Glomerular visceral epithelial cell (primary cell): ENCODE results near the gene CAMP.
"Not testable (repeated sequence)": the region's sequence is repeated elsewhere in the genome, so short reads cannot be mapped to it uniquely, and the experiment has no call there.

Experiments
- DNase-seq: peaks from one replicate; pipeline ENCODE4 v3.0.0-alpha.2; 2016; ENCODE audit errors: extremely low spot score

Gene CAMP, protein sequence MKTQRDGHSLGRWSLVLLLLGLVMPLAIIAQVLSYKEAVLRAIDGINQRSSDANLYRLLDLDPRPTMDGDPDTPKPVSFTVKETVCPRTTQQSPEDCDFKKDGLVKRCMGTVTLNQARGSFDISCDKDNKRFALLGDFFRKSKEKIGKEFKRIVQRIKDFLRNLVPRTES

DNA sequence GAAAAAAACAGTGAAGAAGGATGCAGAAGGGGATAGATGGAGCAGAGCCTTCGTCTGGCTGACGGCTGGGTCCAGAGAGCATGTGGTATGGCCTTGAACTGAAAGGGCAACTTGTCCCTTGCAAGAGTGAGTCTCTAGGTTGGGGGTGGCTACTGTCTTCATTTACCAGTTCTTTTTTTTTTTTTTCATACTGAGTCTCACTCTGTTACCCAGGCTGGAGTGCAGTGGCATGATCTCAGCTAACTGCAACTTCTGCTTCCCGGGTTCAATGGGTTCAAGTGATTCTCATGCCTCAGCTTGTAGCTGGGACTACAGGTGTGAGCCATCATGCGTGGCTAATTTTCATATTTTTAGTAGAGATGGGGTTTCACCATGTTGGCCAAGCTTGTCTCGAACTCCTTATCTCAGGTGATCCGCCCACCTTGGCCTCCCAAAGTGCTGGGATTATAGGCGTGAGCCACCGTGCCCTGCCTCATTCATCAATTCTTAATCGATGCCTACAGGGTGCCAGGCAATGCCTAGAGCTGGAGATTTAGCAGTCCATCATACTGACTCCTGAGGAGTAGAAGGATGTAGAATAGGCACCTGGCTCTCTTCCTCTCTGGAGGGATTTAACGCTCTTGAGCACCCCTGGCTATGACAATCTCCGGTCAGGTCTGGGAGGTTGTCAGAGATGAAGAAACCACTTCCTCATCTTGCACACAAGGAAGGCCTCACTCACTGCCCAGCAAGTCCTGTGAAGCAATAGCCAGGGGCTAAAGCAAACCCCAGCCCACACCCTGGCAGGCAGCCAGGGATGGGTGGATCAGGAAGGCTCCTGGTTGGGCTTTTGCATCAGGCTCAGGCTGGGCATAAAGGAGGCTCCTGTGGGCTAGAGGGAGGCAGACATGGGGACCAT lies at the start of gene CAMP:
CAMP (plus strand) TSS at position 880 of the 898 bp plus-strand sequence; CDS start at position 897, 17 bp downstream.
- peak; percentile 71 for DNase-seq

DNA sequence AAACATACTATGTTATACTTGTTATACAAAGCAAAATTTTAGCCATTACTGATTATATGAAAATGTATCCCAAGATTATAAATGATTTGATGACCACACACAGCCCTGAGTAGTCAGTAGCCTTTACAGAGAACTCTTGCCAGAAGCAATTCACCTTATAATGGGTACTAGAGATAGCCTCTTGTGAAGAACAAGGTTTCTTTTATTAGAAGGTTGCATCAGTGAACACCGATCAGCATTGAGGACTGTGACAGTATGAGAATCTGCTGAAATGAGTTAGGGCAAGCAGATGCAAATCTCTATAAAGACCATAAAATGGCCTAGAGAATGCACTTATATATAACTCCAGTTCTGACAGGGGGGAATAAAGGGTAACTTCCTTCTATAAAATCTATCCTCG lies 45.2 kb upstream of the CAMP start:
- no peak for DNase-seq

DNA sequence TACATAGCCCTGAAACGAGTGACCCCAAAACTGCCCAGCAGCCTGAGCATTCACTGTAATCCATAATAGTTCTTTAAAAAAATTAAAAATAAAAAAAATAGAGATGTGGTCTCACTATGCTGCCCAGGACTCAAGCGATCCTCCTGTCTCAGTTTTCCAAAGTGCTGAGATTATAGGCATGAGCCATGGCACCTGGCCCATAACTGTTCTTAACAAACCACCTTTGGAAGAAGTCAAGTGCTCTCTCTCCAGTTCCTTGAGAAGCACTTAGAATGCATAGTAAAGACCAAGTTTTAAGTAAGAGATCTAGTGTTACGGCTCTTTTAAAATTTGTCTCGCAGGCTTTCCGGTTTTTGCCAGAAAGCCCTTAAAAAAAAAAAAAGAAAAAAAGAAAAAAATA lies 43.3 kb upstream of the CAMP start:
- no peak for DNase-seq

DNA sequence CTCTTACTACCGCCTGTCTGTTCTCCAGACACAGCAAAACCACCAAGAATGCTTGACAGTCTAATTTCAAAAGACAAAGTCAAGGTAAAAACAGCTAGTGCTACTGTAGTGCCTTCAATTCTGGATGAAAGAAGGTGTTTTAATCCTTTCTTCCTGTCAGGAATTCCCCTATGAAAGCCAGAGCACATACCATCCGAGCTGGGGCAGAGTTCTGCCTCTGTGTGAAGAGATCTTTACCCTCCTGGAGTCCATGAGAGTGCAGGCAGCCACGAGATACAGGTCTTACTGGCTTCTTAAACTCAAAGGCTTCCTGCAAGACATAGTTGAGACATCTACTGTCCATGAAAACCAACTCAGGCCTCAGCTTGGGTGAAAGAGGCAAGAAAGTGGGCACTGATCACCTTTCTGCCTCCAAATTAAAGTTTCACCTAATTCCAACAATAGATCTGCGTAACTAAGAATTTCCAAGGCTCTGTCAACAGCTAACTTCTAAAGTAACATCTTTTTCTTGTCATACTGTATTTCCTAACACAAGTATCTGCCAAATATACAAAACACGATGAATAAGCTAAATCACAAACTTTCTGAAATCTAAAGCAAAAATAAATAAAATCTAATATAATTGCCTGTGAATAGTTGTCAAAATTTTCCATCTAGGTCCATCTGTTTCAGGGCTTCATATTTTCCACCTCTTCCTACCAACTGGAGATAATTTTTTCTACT lies 42.6 kb upstream of the CAMP start:
- DNase-seq = no peak

DNA sequence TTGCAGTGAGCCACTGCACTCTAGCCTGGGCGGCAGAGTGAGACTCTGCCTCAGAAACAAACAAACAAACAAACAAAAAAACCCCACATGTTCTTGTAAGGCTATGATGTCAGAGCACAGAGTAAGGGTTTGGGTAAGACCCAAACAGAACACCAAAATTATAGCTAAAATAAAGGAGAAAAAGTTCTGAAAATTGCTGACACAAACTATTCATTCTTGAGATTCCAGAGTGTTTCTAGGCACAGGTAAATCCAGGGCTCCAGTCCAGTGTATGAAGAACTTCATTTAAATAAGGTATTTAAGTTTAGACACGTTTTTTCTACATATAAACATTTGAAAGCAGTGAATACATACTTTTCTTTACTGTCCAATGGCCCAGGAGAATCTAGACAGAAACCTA lies 39.0 kb upstream of the CAMP start:
- DNase-seq = no peak

DNA sequence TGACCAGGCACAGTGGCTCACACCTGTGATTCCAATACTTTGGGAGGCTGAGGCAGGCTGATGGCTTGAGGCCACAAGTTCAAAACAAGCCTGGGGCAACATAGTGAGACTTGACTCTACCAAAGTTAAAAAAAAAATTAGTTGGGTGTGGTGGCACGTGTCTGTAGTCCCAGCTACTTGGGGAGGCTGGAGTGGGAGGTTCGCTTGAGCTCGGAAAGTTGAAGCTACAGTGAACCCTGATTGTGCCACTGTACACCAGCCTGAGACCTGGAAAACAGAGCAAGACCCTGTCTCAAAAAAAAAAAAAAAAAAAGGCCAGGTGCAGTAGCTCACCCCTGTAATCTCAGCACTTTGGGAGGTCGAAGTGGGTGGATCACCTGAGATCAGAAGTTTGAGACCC lies 38.2 kb upstream of the CAMP start:
- no peak for DNase-seq

DNA sequence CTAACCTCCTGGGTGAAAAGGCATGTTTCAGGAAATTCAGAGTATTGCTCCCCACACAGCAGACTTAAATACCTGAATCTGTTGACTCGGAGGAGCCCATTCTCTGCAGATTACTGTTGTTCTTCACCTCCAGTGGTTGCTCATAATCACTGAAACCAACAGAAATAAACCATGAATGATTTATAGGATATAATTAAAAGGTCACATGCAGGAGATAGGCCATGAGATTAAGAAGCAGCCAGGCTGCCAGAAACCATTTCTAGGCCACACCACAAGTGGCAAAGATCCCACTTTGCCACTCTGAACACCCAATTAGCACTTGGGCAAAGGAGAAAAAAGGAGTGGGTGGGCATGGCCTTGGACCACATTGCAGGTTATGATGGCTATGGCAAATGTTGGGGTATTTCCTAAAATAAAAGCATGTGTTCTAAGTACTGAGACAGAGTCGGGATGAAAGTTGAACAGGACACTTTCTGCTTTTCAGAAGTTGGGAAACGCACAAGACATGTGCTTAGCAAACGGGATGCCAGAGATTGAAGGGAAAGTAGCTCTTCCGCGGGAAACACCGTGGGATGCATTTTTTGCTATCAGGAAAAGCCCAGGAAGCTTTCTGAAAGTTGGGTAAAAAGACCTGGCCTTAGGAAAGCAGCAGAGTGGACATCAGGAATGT lies 36.5 kb upstream of the CAMP start:
- no peak for DNase-seq

DNA sequence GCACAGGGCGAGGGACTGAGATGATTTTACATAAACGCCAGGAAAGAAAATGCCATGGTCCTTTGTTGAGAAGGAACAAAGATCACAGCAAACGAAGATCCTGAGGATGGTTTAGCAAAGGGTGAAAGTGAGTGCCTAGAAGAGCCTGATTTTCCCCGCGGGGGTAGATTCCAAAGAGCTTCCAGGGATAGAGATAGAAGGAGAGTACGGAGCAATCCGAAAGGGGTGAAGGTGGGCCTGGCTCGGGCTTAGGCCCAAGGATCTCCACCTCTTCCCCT lies 36.1 kb upstream of the CAMP start:
- no peak for DNase-seq

DNA sequence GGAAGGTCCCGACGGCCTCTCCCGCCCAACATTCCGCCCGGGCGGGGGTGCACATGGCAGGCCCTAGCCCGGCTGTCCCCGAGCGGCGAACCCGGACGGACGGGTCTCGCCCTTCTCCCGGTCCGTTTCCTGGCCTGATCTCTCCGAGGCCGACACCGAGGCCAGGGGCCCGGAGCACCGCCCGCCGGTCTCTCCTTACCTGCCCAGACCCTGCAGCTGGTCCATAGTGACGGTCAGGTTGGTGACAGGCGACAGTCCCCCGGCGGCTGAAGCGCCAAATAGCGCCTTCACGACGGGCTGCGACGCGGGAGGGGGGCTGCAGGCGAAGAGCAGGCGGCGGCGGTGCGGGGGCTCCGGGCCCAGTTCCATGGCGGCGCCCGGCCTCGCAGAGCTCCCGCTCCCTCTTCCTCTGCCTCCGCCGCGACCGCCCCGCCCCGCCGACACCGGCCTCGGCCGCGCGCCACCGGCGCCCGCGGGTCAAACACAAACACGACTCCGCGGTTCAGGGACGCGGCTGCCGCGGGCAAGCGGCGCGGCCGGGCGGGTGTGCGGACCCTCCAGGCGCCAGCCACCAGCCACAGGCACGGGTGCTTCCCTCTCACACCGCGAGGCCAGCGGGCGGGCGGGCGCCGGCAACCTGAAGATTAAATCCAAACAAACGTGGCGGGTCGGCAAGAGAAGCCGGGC lies 35.6 kb upstream of the CAMP start:
- DNase-seq = peak; percentile 65

DNA sequence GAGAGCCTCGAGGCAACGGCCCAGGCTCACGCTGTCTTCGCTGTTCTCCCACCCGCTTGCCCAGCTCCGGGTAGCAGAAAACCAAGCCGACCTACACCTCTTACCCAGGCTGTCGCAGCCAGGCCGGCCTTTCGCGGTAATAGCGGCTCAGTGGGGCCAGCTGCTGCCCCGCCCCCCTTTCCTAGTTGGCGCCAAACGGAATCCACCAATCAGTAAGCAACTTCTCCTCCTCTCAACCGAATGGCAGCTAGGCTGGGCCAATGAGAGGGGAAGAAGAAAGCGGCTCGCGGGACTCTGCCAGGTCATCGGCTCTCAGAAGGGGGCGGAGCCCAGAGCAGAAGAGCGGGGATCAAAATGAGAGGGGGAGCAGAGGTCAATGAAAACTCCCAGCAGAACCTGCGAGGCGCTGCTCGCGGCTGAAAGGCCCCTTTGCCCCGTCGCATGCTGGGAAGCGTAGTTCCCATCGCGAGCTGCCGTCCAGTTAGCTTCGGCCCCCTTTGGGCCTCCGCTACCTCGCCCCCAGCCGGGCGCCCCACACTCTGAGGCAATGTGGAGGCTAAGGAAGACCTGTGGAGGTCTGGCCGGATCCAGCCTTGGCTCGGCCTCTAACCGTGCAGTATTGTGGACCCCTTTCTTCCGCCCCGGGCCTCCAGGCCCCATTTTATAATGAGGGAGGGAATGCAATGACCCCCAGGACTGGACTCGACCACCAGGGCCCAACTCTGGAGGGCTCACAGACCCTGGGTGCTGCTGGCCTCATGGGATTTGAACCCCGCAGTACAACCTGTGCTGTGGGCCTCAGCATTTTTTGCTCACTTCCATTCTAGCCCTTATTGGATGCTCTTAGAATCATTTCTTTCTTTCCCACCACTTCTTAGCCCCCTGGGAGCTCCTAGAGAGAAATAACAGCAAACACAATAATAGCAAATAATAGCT lies 34.8 kb upstream of the CAMP start, which contains the start of gene CDC25A:
CDC25A (minus strand) TSS at position 152 of the 936 bp plus-strand sequence. CDS start 470 bp downstream, outside the sequence.
- DNase-seq = peak; percentile 99

DNA sequence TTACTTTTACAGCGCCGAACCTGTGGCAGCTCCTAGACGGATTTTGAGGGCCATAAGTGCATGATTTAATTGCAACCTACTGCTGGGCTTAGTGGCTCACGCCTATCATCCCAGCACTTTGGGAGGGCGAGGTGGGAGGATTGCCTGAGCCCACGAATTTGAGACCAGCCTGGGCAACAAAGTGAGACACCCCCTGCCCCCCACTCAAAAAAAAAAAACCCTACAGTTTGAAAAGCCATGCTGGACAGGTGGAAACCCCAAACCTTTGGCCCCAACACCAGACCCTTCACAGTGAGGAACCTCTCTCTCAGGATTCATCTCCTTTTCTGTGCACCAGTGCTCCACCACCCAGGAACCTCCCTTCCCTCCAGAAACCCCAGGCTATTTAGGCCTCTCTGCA lies 34.0 kb upstream of the CAMP start:
- DNase-seq = no peak

DNA sequence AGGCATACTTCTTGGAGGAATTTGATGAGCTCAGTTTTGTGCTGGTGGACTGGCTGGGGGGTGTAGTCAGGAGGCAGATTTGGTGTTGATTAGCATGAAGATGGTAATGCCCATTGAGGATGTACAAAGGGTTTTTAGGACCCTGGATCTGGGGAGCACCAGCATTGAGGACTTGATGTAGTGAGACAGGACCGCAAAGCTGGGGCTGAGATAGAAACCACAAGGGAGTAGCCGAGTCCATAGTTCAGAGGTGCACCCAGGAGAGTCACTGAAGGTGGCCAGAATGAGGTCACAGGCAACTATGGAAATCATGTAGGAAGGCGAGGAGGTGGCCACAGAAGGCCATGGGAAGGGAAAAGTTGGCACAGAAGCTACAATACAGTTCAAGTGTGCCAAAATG lies 32.4 kb upstream of the CAMP start:
- no peak for DNase-seq

DNA sequence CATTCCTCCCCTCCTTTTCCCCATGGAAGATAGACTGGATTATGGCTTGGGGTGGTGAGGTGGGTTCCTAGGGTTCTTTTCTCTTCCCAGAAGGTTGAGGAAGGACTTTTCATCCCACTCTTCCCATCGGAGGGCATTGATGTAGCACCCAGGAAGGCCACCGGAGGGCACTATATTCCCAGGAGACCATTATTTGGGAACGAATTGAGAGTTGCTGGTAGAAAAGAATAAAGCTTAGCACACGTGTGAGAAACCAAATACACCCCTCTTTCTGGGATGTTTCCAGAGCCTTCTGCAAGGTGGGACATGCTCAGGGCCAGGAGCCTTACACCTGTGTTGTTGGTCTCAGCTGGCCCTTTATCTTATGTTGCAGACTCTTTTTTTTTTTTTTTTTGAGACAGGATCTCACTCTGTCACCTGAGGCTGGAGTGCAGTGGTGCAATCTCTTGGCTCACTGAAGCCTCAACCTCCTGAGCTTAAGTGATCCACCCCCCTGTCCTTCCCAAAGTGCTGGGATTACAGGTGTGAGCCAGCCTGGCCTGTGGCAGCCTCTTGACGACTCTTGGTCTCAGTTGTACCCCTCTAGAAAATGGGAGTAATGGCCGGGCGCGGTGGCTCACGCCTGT lies 28.7 kb upstream of the CAMP start:
- DNase-seq = peak; percentile 58

DNA sequence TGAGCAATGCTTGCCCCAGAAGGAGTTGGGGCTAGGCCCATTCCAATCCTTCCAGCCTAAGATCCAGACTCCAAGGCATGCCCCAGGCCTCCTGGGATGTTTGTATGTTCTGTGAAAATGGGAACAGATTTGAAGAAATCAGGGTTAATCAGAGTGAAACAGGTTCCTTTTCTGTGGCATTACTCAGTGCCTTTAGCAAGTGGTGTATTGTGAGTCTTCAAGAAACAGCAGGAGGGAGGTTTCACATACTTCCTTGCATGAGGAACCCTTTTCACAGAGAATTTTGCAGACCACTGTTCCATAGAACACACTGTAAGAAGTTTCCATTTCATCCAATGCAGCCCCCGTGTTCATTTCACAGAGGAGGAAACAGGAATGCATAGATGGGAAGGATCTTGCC lies 26.7 kb upstream of the CAMP start:
- no peak for DNase-seq

DNA sequence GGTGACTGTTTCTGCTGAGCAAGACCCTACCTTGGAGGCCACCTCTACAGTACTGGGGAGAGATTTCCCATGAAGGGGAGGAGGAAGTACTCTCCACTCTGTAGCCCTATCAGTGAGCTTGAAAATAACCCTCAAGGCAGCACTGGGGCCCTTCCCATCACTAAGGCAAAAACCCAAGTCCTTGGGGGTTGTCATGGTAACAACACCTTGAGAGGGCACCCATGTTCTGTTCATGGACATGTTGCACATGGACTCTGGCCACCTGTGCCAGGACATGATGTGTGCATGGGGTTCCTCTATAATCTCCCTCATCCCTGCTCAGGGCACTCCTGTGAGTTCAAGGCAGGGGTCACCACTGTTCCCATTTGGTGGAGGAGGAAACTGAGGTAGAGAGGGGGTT lies 24.2 kb upstream of the CAMP start:
- DNase-seq = no peak

DNA sequence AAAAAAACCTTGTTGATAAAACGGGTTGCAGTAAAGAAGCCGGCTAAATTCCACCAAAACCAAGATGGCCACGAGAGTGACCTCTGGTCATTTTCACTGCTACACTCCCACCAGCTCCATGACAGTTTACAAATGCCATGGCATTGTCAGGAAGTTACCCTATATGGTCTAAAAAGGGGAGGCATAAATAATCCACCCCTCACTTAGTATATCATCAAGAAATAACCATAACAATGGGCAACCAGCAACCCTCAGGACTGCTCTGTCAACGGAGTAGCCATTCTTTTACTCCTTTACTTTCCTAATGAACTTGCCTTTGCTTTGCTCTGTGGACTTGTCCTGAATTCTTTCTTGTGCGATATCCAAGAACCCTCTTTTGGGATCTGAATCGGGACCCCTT lies 20.7 kb upstream of the CAMP start:
- no peak for DNase-seq

DNA sequence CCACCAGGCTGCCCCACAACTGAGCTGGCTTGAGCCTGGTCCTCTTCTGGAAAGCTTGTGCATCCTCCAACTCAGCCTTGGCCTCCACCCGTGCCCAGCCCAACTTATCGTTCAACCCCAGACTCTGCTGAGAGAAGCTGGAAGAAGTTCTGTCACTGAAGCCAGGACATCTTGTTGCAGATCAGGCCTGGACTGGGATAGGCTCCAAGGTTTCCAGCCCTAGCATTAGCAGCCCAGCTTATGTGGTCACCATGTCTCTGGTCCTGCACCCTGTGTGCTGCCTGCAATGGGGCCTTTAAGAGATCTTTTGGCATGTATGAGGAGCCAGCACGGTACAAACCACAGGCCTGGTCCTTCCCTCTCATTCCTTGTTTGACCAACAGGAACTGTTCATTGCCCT lies 15.2 kb upstream of the CAMP start:
- DNase-seq = no peak

DNA sequence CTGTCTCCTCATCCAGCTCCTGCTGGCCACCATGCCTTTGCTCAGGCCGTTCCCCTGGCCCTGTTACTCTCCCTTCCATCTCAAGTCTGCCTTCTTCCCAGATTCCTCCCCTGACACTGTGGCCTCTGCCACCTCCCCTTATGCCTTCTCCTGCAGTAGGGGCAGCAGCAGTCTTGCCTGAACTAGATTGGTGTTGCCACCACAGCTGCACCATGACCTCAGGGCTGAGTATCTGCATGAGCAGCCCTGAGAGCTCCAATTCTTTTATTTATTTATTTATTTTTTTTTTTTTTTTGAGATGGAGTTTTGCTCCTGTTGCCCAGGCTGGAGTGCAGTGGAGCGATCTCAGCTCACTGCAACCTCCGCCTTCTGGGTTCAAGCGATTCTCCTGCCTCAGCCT lies 13.8 kb upstream of the CAMP start:
- DNase-seq = no peak

DNA sequence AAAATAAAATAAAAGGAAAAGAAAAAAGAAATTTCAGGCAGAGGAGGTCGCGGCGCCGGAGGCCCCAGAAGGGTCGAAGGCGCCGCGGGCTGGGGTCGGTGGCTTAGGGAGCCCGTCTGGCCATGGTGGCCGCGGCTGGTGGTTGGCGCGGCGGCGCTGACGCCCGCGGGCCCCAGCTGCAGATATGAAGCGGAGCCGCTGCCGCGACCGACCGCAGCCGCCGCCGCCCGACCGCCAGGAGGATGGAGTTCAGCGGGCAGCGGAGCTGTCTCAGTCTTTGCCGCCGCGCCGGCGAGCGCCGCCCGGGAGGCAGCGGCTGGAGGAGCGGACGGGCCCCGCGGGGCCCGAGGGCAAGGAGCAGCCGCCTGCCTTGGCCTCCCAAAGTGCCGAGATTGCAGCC lies 12.8 kb upstream of the CAMP start:
- not testable (repeated sequence) for DNase-seq

DNA sequence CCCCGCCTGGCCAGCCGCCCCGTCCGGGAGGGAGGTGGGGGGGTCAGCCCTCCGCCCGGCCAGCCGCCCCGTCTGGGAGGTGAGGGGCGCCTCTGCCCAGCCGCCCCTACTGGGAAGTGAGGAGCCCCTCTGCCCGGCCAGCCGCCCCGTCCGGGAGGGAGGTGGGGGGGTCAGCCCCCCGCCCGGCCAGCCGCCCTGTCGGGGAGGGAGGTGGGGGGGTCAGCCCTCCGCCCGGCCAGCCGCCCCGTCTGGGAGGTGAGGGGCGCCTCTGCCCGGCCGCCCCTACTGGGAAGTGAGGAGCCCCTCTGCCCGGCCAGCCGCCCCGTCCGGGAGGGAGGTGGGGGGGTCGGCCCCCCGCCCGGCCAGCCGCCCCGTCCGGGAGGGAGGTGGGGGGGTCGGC lies 11.5 kb upstream of the CAMP start:
- not testable (repeated sequence) for DNase-seq
